ENCODE results near the gene CNDP1. TPM values are rescaled to one million over a fixed set of nuclear protein-coding genes. Genes with fewer than 3 reads are reported as not detected.

Gene CNDP1
- polyA plus RNA-seq, 1 donor from 2014 or later = 2.1 TPM

- TF ChIP-seq, protein P1, sequence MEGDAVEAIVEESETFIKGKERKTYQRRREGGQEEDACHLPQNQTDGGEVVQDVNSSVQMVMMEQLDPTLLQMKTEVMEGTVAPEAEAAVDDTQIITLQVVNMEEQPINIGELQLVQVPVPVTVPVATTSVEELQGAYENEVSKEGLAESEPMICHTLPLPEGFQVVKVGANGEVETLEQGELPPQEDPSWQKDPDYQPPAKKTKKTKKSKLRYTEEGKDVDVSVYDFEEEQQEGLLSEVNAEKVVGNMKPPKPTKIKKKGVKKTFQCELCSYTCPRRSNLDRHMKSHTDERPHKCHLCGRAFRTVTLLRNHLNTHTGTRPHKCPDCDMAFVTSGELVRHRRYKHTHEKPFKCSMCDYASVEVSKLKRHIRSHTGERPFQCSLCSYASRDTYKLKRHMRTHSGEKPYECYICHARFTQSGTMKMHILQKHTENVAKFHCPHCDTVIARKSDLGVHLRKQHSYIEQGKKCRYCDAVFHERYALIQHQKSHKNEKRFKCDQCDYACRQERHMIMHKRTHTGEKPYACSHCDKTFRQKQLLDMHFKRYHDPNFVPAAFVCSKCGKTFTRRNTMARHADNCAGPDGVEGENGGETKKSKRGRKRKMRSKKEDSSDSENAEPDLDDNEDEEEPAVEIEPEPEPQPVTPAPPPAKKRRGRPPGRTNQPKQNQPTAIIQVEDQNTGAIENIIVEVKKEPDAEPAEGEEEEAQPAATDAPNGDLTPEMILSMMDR (IDR thresholded peaks at IDR 0.05; ENCODE audit: poor library complexity, severe bottlenecking) = no peak
- no peak for TF ChIP-seq RAD21 (conservative IDR thresholded peaks at IDR 0.05)
- no peak for TF ChIP-seq POLR2AphosphoS5 (IDR thresholded peaks at IDR 0.05)
- no peak for TF ChIP-seq EP300 (conservative IDR thresholded peaks at IDR 0.05; ENCODE audit: poor library complexity, severe bottlenecking)
- no peak for TF ChIP-seq TAF1 (IDR thresholded peaks at IDR 0.05; ENCODE audit: low read depth)
- no peak for TF ChIP-seq SMC3 (conservative IDR thresholded peaks at IDR 0.05; ENCODE audit: poor library complexity)
- TF ChIP-seq EZH2 (IDR thresholded peaks at IDR 0.05; ENCODE audit: borderline replicate concordance, insufficient read depth, low read length, poor library complexity, severe bottlenecking) = no peak
- no peak for TF ChIP-seq MXI1 (conservative IDR thresholded peaks at IDR 0.05; ENCODE audit: poor library complexity, severe bottlenecking)
- TF ChIP-seq REST (IDR thresholded peaks at IDR 0.05; ENCODE audit: borderline replicate concordance) = no peak
- H3K36me3 ChIP-seq (ENCODE audit: insufficient read depth, low read length) = no peaks in the 10 kb centered on the region
- H3K4me3 ChIP-seq (ENCODE audit: low read length) = no peak overlapping the region
- no peaks in the 10 kb centered on the region for H3F3A ChIP-seq (ENCODE audit: insufficient read depth, low read length, poor library complexity, severe bottlenecking)
- H4K20me1 ChIP-seq (ENCODE audit: insufficient read depth) = no peaks in the 10 kb centered on the region
- no peak overlapping the region for H3K4me2 ChIP-seq (ENCODE audit: low read length)
- H3K79me2 ChIP-seq (replicated peaks; ENCODE audit: insufficient read depth, low read length) = no peaks in the 10 kb centered on the region
- no peaks in the 10 kb centered on the region for H3K9me3 ChIP-seq (ENCODE audit: low read length)
- H3K27ac ChIP-seq (ENCODE audit: low read length) = no peak overlapping the region
- no peaks in the 10 kb centered on the region for H3K9me2 ChIP-seq (ENCODE audit: insufficient read depth, low read length)
- no peaks in the 10 kb centered on the region for H3K27me3 ChIP-seq (ENCODE audit: insufficient read depth, low read depth, low read length)
- no peak overlapping the region for H2AFZ ChIP-seq (ENCODE audit: low read depth, low read length)
- H3K9ac ChIP-seq (ENCODE audit: low read length) = no peak overlapping the region
Measured at GRCh38 chr18:74512321-74513053, 21.8 kb upstream of the CNDP1 start.

DNA sequence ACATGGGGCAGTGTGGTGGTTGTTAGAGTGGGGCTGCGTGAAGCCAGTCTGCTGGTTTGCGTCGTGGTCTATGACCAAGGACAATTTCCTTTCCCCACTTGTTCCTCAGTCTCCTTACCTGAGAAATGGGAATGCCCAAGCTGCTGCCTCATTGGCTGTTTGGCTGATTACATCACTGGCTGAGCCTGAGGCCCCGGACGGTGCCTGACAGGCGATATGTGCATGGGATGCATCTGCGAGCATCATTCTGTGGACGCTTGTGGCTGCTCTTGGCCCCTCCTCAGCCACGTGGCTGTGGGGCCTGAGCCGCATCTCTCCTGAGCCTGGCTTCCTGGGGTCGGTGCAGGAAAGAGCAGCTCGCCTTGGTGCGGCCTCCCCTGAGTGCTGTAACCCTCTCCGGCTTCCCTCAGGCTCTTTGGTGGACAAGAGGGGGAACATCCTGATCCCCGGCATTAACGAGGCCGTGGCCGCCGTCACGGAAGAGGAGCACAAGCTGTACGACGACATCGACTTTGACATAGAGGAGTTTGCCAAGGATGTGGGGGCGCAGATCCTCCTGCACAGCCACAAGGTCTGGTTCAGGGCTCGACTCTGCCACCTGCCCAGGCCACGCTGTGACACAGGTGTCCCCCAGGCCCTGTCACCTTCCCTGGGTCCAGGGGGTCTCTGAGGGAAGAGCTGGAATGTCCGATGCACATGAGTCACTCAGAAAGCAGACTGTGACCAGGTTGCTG, 21.0 kb upstream of the CNDP1 start:
- Histone ChIP-seq H2AFZ (ENCODE audit: low read depth, low read length) (no peak overlapping the region), H3K79me2 (replicated peaks; ENCODE audit: insufficient read depth, low read length) (no peaks in the 10 kb centered on the region), H3K4me2 (ENCODE audit: low read length) (no peak overlapping the region), H3F3A (ENCODE audit: insufficient read depth, low read length, poor library complexity, severe bottlenecking) (no peaks in the 10 kb centered on the region), H3K27ac (ENCODE audit: low read length) (no peak overlapping the region), H4K20me1 (ENCODE audit: insufficient read depth) (no peaks in the 10 kb centered on the region), H3K36me3 (ENCODE audit: insufficient read depth, low read length) (no peaks in the 10 kb centered on the region), H3K4me3 (ENCODE audit: low read length) (no peak overlapping the region), H3K9me3 (ENCODE audit: low read length) (no peaks in the 10 kb centered on the region), H3K27me3 (ENCODE audit: insufficient read depth, low read depth, low read length) (no peaks in the 10 kb centered on the region), H3K9ac (ENCODE audit: low read length) (no peak overlapping the region), H3K9me2 (ENCODE audit: insufficient read depth, low read length) (no peaks in the 10 kb centered on the region)
- TF ChIP-seq, protein P1 (IDR thresholded peaks at IDR 0.05; ENCODE audit: poor library complexity, severe bottlenecking) = no peak
- TF ChIP-seq EP300 (conservative IDR thresholded peaks at IDR 0.05; ENCODE audit: poor library complexity, severe bottlenecking) (no peak), SMC3 (conservative IDR thresholded peaks at IDR 0.05; ENCODE audit: poor library complexity) (no peak), TAF1 (IDR thresholded peaks at IDR 0.05; ENCODE audit: low read depth) (no peak), REST (IDR thresholded peaks at IDR 0.05; ENCODE audit: borderline replicate concordance) (no peak), RAD21 (conservative IDR thresholded peaks at IDR 0.05) (no peak), POLR2AphosphoS5 (IDR thresholded peaks at IDR 0.05) (no peak), MXI1 (conservative IDR thresholded peaks at IDR 0.05; ENCODE audit: poor library complexity, severe bottlenecking) (no peak), EZH2 (IDR thresholded peaks at IDR 0.05; ENCODE audit: borderline replicate concordance, insufficient read depth, low read length, poor library complexity, severe bottlenecking) (no peak)
